ENCODE measurements around the gene ERF. TPM values are rescaled to one million over a fixed set of nuclear protein-coding genes. Genes with fewer than 3 reads are reported as not detected.

ERF gene
- total and polyA plus RNA-seq, 10 of the 15 experiments (the other 5 are each of a cell fraction or from before 2014, with no cell fraction given) = 0.02 to 51.8 (median 14.4) TPM

GRCh38 chr19:42199440-42200115 lies 55.4 kb downstream of the ERF start (continued):
- no peak for TF ChIP-seq ZBED1 (IDR thresholded peaks at IDR 0.05; ENCODE audit: borderline replicate concordance)
- TF ChIP-seq IKZF2 (IDR thresholded peaks at IDR 0.05) = peak; percentile 46 to 54; a peak in 2 of 4 replicates
- TF ChIP-seq POLR2AphosphoS5 (IDR thresholded peaks at IDR 0.05; ENCODE audit: low read length) = 0 out of 2 replicates have a peak, but pooled peaks have one; percentile 36
- TF ChIP-seq ASH2L (IDR thresholded peaks at IDR 0.05; ENCODE audit: borderline replicate concordance, low read depth) = no peak
- TF ChIP-seq CTCF (IDR thresholded peaks at IDR 0.05 in 2 of 3, conservative IDR thresholded peaks at IDR 0.05 in 1 of 3; ENCODE audit: control insufficient read depth in 2 of 3, extremely low read depth in 1 of 3, insufficient read depth in 1 of 3, low read depth in 3 of 3, low read length in 3 of 3) = peak; percentile 55 to 67 (median 61)
- TF ChIP-seq NBN (IDR thresholded peaks at IDR 0.05) = peak; percentile 83
- no peak for TF ChIP-seq ZBTB4 (CRISPR knock-in tag; IDR thresholded peaks at IDR 0.05)
- peak; percentile 98 for TF ChIP-seq HDGF (IDR thresholded peaks at IDR 0.05)
- TF ChIP-seq MLLT1 (IDR thresholded peaks at IDR 0.05) = 0 out of 2 replicates have a peak, but pooled peaks have one; percentile 36
- no peak for TF ChIP-seq E2F8 (IDR thresholded peaks at IDR 0.05; ENCODE audit: low read depth, partially characterized antibody)
- peak; percentile 68; the same call in 1 of the 2 replicates for TF ChIP-seq DPF2 (IDR thresholded peaks at IDR 0.05)
- TF ChIP-seq BMI1 (IDR thresholded peaks at IDR 0.05; ENCODE audit: borderline replicate concordance) = no peak
- TF ChIP-seq RELB (IDR thresholded peaks at IDR 0.05; ENCODE audit: low read depth) = 0 out of 2 replicates have a peak, but pooled peaks have one; percentile 4
- no peak for TF ChIP-seq E2F4 (IDR thresholded peaks at IDR 0.05; ENCODE audit: low read depth, low read length)
- peak; percentile 73; the same call in 1 of the 2 replicates for TF ChIP-seq RUNX3 (IDR thresholded peaks at IDR 0.05; ENCODE audit: low read length)
